Measurements from ENCODE around the gene TRMT112. TPM values are rescaled to one million over a fixed set of nuclear protein-coding genes. Genes with fewer than 3 reads are reported as not detected.

TRMT112 gene
- total and polyA plus RNA-seq, 5 donors from 2014 or later: 95.6 to 512 (median 478) TPM

GRCh38 chr11:64359712-64360445 lies 42.5 kb upstream of the TRMT112 start:
- H3K9me3 ChIP-seq (ENCODE audit: control insufficient read depth in 2 of 2, low read length in 2 of 2): no peaks in the 10 kb centered on the region
- H3K4me1 ChIP-seq (ENCODE audit: control insufficient read depth, insufficient read depth, low read length, poor library complexity, severe bottlenecking): peaks cover 28% of the 10 kb centered on the region
- peaks cover 0 to 42% (median 20%) of the 10 kb centered on the region in 4 donors for H3K4me1 Mint-ChIP-seq
- peak overlapping the region; percentile 56 to 96 (median 91) for H3K27ac Mint-ChIP-seq
- no peaks in the 10 kb centered on the region for H3K27me3 Mint-ChIP-seq
- no peaks in the 10 kb centered on the region for H3K27me3 ChIP-seq (ENCODE audit: control insufficient read depth, insufficient read depth, low read length)
- peaks cover 36% of the 10 kb centered on the region for H3K36me3 ChIP-seq (ENCODE audit: control insufficient read depth, insufficient read depth, low read length)
- peak overlapping the region; percentile 10 for H3K27ac ChIP-seq (ENCODE audit: insufficient read depth, low read length, poor library complexity, severe bottlenecking)
- H3K4me3 ChIP-seq (ENCODE audit: low read depth, low read length): peak overlapping the region; percentile 68
- peak; percentile 30 to 38 for ATAC-seq (ENCODE audit: low read depth in 2 of 2)
- peak in 2 of 3 donors; percentile 30 to 68 for DNase-seq
- H3K36me3 Mint-ChIP-seq: peaks cover 17% of the 10 kb centered on the region
- H3K4me3 Mint-ChIP-seq: peak overlapping the region; percentile 94 to 97 (median 96)
- no peaks in the 10 kb centered on the region for H3K9me3 Mint-ChIP-seq

DNA sequence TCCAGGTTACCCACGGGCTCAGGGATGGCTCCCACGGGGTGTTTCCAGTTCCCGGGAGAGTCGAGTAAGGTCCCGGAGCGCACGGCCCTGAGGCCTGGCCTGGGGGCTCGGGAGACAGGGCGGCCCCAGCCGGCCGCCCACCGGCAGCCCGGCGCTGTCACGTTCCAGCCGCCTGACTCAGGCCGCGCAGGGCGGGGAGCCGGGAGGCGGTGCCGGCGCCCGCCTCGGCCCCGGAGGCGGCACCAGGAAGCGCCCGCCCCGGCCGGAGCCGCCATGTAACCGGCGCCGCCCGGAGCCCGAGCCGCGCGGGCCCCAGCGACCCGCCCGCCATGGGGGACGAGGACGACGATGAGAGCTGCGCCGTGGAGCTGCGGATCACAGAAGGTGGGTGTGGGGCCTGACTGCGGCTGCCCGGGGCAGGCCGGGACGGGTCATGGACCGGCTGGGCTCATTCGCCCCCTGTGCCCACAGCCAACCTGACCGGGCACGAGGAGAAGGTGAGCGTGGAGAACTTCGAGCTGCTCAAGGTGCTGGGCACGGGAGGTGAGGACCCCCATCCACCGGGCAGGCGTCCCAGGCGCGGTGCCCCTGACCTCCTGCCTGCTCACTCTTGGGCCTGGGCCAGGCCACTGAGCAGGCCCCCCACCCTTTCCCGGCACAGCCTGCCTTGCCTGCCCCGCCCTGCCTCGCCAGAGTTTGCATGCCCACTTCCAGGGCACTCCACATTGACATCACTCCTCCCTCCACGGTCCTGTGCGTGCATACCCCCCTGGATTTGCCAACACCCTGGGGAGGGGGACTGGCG lies 41.8 kb upstream of the TRMT112 start, which contains the start of gene RPS6KA4:
Gene RPS6KA4, plus strand, starts transcription at position 256 of the 805 bp plus-strand sequence. Its CDS starts 74 bp downstream, at position 330.
- Mint-ChIP-seq H3K27me3 (no peaks in the 10 kb centered on the region), H3K9me3 (no peaks in the 10 kb centered on the region), H3K4me1 (peaks cover 0 to 42% (median 18%) of the 10 kb centered on the region in 4 donors), H3K27ac (peak within 1 kb of the TSS; percentile 56 to 96 (median 91)), H3K4me3 (peak within 1 kb of the TSS; percentile 94 to 97 (median 96)), H3K36me3 (peaks cover 13% of the 10 kb centered on the region)
- H3K4me3 ChIP-seq (ENCODE audit: low read depth, low read length): peak within 1 kb of the TSS; percentile 68
- H3K4me1 ChIP-seq (ENCODE audit: control insufficient read depth, insufficient read depth, low read length, poor library complexity, severe bottlenecking): peaks cover 28% of the 10 kb centered on the region
- peak; percentile 32 to 66 (median 41) for DNase-seq
- peak; percentile 73 to 74 for ATAC-seq (ENCODE audit: low read depth in 2 of 2)
- H3K27me3 ChIP-seq (ENCODE audit: control insufficient read depth, insufficient read depth, low read length): no peaks in the 10 kb centered on the region
- H3K27ac ChIP-seq (ENCODE audit: insufficient read depth, low read length, poor library complexity, severe bottlenecking): peak within 1 kb of the TSS; percentile 66
- H3K9me3 ChIP-seq (ENCODE audit: control insufficient read depth in 2 of 2, low read length in 2 of 2): no peaks in the 10 kb centered on the region
- H3K36me3 ChIP-seq (ENCODE audit: control insufficient read depth, insufficient read depth, low read length): peaks cover 31% of the 10 kb centered on the region

GRCh38 chr11:64358536-64358906 lies 41.2 kb upstream of the TRMT112 start:
- H3K27me3 Mint-ChIP-seq: no peaks in the 10 kb centered on the region
- Histone ChIP-seq H3K4me3 (ENCODE audit: low read depth, low read length) (no peak overlapping the region), H3K27me3 (ENCODE audit: control insufficient read depth, insufficient read depth, low read length) (no peaks in the 10 kb centered on the region), H3K36me3 (ENCODE audit: control insufficient read depth, insufficient read depth, low read length) (peaks cover 29% of the 10 kb centered on the region), H3K4me1 (ENCODE audit: control insufficient read depth, insufficient read depth, low read length, poor library complexity, severe bottlenecking) (peaks cover 28% of the 10 kb centered on the region), H3K9me3 (ENCODE audit: control insufficient read depth in 2 of 2, low read length in 2 of 2) (no peaks in the 10 kb centered on the region), H3K27ac (ENCODE audit: insufficient read depth, low read length, poor library complexity, severe bottlenecking) (peak overlapping the region; percentile 66)
- DNase-seq (no peak), ATAC-seq (ENCODE audit: low read depth in 2 of 2) (no peak)
- H3K36me3 Mint-ChIP-seq: peaks cover 10% of the 10 kb centered on the region
- H3K27ac Mint-ChIP-seq: peak overlapping the region in 1 of 3 donors; percentile 69
- H3K4me3 Mint-ChIP-seq: peak overlapping the region in 2 of 4 donors; percentile 68 to 76
- H3K9me3 Mint-ChIP-seq: no peaks in the 10 kb centered on the region
- H3K4me1 Mint-ChIP-seq: peaks cover 0 to 42% (median 18%) of the 10 kb centered on the region in 4 donors

DNA sequence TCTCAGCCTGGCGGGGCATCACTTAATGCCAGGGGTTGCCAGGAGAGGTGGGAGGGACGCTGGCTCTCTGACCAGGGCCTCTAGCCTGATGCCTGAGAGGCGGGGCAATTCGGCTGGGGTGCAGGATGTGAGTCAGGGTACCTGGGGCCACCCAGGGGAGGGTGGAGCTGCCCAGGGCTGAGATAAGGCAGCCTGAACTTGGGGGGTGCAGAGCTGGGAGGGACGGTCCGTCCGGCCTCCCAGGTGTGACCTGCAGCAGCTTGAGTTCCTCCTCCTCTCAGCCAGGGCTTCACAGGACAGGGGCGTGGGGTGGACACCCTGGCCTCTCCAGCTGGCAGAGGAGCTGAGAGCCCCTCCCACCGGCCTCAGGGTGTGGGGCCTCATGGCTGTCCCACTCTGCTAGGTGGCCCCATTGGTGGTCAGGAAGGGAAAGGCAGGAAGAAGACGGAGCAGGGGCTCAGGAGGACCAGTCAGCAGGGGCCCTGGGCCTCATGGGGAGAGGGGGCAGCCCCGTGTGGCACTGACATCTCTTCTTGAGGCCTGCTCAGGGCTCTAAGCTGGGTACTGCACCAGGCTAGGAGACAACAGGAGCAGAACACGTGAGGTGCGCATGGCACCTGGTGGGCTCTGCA lies 40.7 kb upstream of the TRMT112 start:
- H3K4me3 ChIP-seq (ENCODE audit: low read depth, low read length): no peak overlapping the region
- H3K27me3 ChIP-seq (ENCODE audit: control insufficient read depth, insufficient read depth, low read length): no peaks in the 10 kb centered on the region
- no peaks in the 10 kb centered on the region for H3K27me3 Mint-ChIP-seq
- H3K4me1 Mint-ChIP-seq: peaks cover 0 to 42% (median 18%) of the 10 kb centered on the region in 4 donors
- H3K4me3 Mint-ChIP-seq: peak overlapping the region in 3 of 4 donors; percentile 68 to 76 (median 69)
- H3K36me3 Mint-ChIP-seq: peaks cover 9% of the 10 kb centered on the region
- peak overlapping the region; percentile 66 for H3K27ac ChIP-seq (ENCODE audit: insufficient read depth, low read length, poor library complexity, severe bottlenecking)
- H3K9me3 Mint-ChIP-seq: no peaks in the 10 kb centered on the region
- peak; percentile 50 to 52 for ATAC-seq (ENCODE audit: low read depth in 2 of 2)
- H3K27ac Mint-ChIP-seq: peak overlapping the region in 1 of 3 donors; percentile 69
- DNase-seq: peak in 1 of 3 donors; percentile 59
- H3K4me1 ChIP-seq (ENCODE audit: control insufficient read depth, insufficient read depth, low read length, poor library complexity, severe bottlenecking): peaks cover 28% of the 10 kb centered on the region
- H3K36me3 ChIP-seq (ENCODE audit: control insufficient read depth, insufficient read depth, low read length): peaks cover 24% of the 10 kb centered on the region
- H3K9me3 ChIP-seq (ENCODE audit: control insufficient read depth in 2 of 2, low read length in 2 of 2): no peaks in the 10 kb centered on the region

- H3K4me3 ChIP-seq (ENCODE audit: low read depth, low read length): no peak overlapping the region
- peaks cover 7% of the 10 kb centered on the region for H3K36me3 Mint-ChIP-seq
- H3K4me3 Mint-ChIP-seq: peak overlapping the region in 1 of 4 donors; percentile 68
- H3K36me3 ChIP-seq (ENCODE audit: control insufficient read depth, insufficient read depth, low read length): peaks cover 21% of the 10 kb centered on the region
- H3K27me3 Mint-ChIP-seq: no peaks in the 10 kb centered on the region
- no peak overlapping the region for H3K27ac ChIP-seq (ENCODE audit: insufficient read depth, low read length, poor library complexity, severe bottlenecking)
- ATAC-seq (ENCODE audit: low read depth in 2 of 2): no peak
- H3K27ac Mint-ChIP-seq: no peak overlapping the region
- H3K4me1 ChIP-seq (ENCODE audit: control insufficient read depth, insufficient read depth, low read length, poor library complexity, severe bottlenecking): peaks cover 28% of the 10 kb centered on the region
- peaks cover 0 to 42% (median 18%) of the 10 kb centered on the region in 4 donors for H3K4me1 Mint-ChIP-seq
- no peaks in the 10 kb centered on the region for H3K27me3 ChIP-seq (ENCODE audit: control insufficient read depth, insufficient read depth, low read length)
- no peaks in the 10 kb centered on the region for H3K9me3 Mint-ChIP-seq
- no peaks in the 10 kb centered on the region for H3K9me3 ChIP-seq (ENCODE audit: control insufficient read depth in 2 of 2, low read length in 2 of 2)
- DNase-seq: no peak
Measured at GRCh38 chr11:64357446-64357845, 40.1 kb upstream of the TRMT112 start.

- Mint-ChIP-seq H3K27me3 (no peaks in the 10 kb centered on the region), H3K4me1 (peaks cover 0 to 38% (median 15%) of the 10 kb centered on the region in 4 donors), H3K36me3 (no peaks in the 10 kb centered on the region), H3K27ac (peak overlapping the region in 1 of 3 donors; percentile 68), H3K9me3 (no peaks in the 10 kb centered on the region), H3K4me3 (peak overlapping the region; percentile 56 to 83 (median 69))
- Histone ChIP-seq H3K27me3 (ENCODE audit: control insufficient read depth, insufficient read depth, low read length) (no peaks in the 10 kb centered on the region), H3K4me1 (ENCODE audit: control insufficient read depth, insufficient read depth, low read length, poor library complexity, severe bottlenecking) (peaks cover 28% of the 10 kb centered on the region), H3K36me3 (ENCODE audit: control insufficient read depth, insufficient read depth, low read length) (peaks cover 14% of the 10 kb centered on the region), H3K27ac (ENCODE audit: insufficient read depth, low read length, poor library complexity, severe bottlenecking) (no peak overlapping the region), H3K4me3 (ENCODE audit: low read depth, low read length) (no peak overlapping the region), H3K9me3 (ENCODE audit: control insufficient read depth in 2 of 2, low read length in 2 of 2) (no peaks in the 10 kb centered on the region)
- ATAC-seq (ENCODE audit: low read depth in 2 of 2) (no peak), DNase-seq (peak in 1 of 3 donors; percentile 35)
Measured at GRCh38 chr11:64356498-64357411, 39.4 kb upstream of the TRMT112 start.
